GM19351 (cell line): ENCODE data around the gene PRKAR1B.

Source experiments
- ATAC-seq: cut with Tn5 transposase; IDR thresholded peaks from one replicate; pipeline ENCODE4 v1.9.1; 2021; ENCODE audit warnings: mild to moderate bottlenecking, moderate library complexity; ENCODE audit not compliant: unreplicated experiment

The PRKAR1B gene

DNA sequence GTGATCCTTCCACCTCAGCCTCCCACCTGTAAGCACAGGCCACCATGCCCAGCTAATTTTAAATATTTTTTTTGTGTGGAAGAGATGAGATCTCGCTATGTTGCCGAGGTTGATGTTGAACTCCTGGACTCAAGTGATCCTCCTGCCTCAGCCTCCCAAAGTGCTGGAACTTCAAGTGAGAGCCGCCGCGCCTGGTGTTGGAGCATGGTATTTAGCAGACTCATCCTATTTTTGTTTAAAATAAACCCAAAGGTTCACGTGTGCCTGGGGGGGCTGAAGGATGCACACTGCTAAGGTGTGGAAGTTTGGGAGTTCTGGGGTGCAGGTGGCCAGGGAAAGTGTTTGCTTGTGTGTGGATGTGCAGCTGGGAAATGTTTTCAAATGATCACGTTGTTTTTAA is 225.6 kb downstream of the PRKAR1B start:
- ATAC-seq: no peak

DNA sequence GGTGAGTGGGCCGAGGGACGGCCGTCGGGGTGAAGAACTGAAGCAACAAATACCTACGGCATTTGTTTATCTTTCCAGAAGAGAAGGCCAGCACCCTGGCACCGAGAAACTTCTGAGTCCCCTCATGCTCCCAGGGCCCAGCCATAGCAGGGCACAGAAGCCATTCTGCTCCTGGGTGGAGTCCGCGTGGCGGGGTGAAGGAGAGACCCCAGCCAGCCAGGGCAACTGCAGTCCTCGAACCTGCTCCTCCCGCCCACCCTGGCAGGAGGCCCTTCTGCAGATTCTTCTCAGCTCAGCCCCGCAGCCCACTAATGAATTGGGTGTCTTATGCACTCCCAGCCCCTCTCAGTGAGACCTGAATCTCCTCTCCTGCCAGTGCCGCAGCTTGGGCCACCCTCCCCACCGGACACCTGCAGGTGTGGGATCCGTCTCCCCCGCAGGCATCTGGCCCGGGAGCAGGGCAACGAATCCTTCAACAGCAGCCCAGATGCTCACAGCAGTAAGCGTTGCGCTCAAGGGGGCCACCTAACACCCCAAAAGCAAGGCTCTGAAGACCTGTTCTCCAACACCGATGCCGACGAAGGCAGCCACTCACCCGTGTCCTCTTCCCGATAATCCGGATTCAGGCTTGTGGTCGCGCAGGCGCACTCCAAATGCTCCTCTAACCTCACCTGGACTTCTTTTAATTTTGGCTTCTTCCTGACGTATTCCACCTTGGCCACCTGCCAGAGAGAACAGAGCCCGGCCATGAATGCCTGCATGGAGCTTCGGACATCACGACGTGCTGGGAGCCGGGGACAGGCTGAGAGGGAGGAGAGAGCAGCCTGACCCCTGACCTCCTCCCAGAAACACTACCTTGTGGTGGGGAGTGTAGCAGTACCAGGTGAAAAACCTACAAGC is 226.3 kb downstream of the PRKAR1B start:
- no peak for ATAC-seq

DNA sequence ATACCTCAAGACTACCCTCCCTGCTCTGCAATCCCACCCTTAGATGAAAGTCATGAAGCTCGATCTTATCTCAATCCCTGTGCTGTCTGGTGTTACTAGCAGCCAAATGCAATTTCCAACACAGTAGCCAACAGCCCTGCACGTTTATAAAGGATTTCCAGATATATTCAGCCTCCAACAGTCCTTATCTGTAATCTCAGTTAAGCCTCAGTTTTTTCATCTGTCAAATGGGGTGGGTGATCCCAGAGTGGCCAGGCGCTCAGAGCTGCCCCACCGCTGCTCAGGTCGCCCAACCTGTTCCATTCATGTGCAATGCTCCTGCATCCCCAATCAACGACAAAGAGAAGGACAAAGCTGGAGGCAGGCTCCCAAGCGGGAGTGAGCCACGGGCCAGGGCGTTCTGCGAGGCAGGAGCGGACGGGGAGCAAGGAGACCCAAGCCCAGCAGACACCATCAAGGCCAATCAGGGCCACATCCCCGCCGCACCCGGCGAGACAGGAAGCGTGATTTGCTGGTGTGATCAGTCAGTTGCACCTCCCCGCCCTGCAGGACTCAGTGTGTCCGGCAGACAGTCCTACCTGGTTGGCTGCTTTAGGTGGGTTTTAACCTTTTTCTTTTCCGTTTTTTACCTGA is 227.1 kb downstream of the PRKAR1B start:
- no peak for ATAC-seq
